ENCODE results near the gene BMF. TPM values are rescaled to one million over a fixed set of nuclear protein-coding genes. Genes with fewer than 3 reads are reported as not detected.
"Not testable (repeated sequence)": the region's sequence is repeated elsewhere in the genome, so short reads cannot be mapped to it uniquely, and the experiment has no call there.

Gene BMF
- total RNA-seq, 1 experiment from 2014 or later: 11.5 TPM

DNA sequence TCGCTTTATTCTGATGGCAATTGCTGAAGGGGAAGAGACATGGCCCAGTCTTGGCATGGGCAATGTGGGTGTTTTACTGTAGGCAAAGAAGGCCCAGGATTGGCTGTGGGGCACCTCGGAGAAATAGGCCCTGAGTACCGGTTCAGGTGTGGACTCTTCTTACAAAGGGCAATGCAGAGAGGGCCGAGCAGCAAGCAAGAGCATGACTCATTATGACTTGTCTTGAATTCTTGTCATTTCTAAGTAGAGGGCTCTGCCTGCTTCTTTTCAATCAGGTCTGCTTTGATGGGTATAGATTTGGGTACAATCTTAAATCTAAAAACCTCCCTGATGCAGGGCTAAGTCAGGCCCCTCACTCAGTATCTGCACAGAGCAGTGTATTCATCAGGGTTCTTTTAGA, 37.4 kb upstream of the BMF start:
- Mint-ChIP-seq H3K9me3 (ENCODE audit: low read depth, unreplicated experiment) (peaks cover 2% of the 10 kb centered on the region), H3K4me3 (ENCODE audit: low read depth, unreplicated experiment) (no peak overlapping the region), H3K36me3 (ENCODE audit: insufficient read depth, unreplicated experiment) (no peaks in the 10 kb centered on the region), H3K27ac (ENCODE audit: unreplicated experiment) (no peak overlapping the region), H3K27me3 (ENCODE audit: unreplicated experiment) (no peaks in the 10 kb centered on the region), H3K4me1 (ENCODE audit: low read depth, unreplicated experiment) (peaks cover 31% of the 10 kb centered on the region)
- intact Hi-C loops (cut with micrococcal nuclease; ENCODE audit: unreplicated experiment): no loop called here
- no peak for DNase-seq
- BruUV-seq (replicated peaks): no TSS peak
- TF ChIP-seq, protein P1, sequence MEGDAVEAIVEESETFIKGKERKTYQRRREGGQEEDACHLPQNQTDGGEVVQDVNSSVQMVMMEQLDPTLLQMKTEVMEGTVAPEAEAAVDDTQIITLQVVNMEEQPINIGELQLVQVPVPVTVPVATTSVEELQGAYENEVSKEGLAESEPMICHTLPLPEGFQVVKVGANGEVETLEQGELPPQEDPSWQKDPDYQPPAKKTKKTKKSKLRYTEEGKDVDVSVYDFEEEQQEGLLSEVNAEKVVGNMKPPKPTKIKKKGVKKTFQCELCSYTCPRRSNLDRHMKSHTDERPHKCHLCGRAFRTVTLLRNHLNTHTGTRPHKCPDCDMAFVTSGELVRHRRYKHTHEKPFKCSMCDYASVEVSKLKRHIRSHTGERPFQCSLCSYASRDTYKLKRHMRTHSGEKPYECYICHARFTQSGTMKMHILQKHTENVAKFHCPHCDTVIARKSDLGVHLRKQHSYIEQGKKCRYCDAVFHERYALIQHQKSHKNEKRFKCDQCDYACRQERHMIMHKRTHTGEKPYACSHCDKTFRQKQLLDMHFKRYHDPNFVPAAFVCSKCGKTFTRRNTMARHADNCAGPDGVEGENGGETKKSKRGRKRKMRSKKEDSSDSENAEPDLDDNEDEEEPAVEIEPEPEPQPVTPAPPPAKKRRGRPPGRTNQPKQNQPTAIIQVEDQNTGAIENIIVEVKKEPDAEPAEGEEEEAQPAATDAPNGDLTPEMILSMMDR (IDR thresholded peaks at IDR 0.05; ENCODE audit: unreplicated experiment): no peak
- CTCF ChIA-PET: no interaction called here

DNA sequence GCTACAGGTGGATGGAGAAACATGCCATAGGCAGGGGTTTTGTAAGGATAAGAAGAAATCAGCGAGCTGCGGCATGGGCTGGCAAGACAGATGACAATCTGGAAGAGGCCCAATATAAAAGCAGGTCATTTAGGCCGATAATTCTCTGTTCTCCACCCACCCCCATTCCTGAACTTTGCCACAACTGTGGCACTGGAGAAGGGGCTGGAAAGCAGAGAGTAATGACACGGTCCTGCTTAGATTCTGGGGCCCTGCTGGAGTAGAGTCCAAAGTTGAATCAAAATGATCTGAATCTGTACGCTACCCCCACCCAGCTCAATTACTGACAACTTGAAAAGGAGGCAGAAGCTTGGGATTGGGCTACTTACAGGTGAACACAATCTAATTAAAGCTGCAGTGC, 33.7 kb upstream of the BMF start:
- Mint-ChIP-seq H3K9me3 (ENCODE audit: low read depth, unreplicated experiment) (no peaks in the 10 kb centered on the region), H3K27me3 (ENCODE audit: unreplicated experiment) (no peaks in the 10 kb centered on the region), H3K27ac (ENCODE audit: unreplicated experiment) (no peak overlapping the region), H3K36me3 (ENCODE audit: insufficient read depth, unreplicated experiment) (no peaks in the 10 kb centered on the region), H3K4me3 (ENCODE audit: low read depth, unreplicated experiment) (no peak overlapping the region), H3K4me1 (ENCODE audit: low read depth, unreplicated experiment) (peaks cover 16% of the 10 kb centered on the region)
- TF ChIP-seq, protein P1 (IDR thresholded peaks at IDR 0.05; ENCODE audit: unreplicated experiment): no peak
- no TSS peak for BruUV-seq (replicated peaks)
- intact Hi-C loops (cut with micrococcal nuclease; ENCODE audit: unreplicated experiment): no loop called here
- no peak for DNase-seq
- CTCF ChIA-PET: no interaction called here

DNA sequence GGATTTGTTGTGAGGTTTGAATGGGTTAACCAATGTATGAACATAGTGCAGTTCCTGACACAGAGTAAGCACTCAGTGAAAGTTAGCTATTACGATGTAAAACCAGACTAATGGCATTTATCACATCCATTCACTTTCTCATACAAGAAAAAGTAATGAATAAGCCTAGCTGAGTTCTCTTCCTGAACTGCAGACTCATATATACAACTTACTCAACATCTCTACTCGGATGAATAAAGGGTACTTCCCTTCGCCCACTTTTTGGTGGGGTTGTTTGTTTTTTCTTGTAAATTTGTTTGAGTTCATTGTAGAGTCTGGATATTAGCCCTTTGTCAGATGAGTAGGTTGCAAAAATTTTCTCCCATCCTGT, 29.5 kb upstream of the BMF start:
- H3K4me1 Mint-ChIP-seq (ENCODE audit: low read depth, unreplicated experiment); H3K27ac Mint-ChIP-seq (ENCODE audit: unreplicated experiment); BruUV-seq (replicated peaks); H3K27me3 Mint-ChIP-seq (ENCODE audit: unreplicated experiment); intact Hi-C loops (cut with micrococcal nuclease; ENCODE audit: unreplicated experiment); H3K9me3 Mint-ChIP-seq (ENCODE audit: low read depth, unreplicated experiment); DNase-seq; H3K4me3 Mint-ChIP-seq (ENCODE audit: low read depth, unreplicated experiment); H3K36me3 Mint-ChIP-seq (ENCODE audit: insufficient read depth, unreplicated experiment): not testable (repeated sequence)
- CTCF ChIA-PET: interaction anchor here (0.6 kb wide), 1 partner anchor 29 kb away, joined by 3 read pairs; no protein-coding TSS in a partner anchor

DNA sequence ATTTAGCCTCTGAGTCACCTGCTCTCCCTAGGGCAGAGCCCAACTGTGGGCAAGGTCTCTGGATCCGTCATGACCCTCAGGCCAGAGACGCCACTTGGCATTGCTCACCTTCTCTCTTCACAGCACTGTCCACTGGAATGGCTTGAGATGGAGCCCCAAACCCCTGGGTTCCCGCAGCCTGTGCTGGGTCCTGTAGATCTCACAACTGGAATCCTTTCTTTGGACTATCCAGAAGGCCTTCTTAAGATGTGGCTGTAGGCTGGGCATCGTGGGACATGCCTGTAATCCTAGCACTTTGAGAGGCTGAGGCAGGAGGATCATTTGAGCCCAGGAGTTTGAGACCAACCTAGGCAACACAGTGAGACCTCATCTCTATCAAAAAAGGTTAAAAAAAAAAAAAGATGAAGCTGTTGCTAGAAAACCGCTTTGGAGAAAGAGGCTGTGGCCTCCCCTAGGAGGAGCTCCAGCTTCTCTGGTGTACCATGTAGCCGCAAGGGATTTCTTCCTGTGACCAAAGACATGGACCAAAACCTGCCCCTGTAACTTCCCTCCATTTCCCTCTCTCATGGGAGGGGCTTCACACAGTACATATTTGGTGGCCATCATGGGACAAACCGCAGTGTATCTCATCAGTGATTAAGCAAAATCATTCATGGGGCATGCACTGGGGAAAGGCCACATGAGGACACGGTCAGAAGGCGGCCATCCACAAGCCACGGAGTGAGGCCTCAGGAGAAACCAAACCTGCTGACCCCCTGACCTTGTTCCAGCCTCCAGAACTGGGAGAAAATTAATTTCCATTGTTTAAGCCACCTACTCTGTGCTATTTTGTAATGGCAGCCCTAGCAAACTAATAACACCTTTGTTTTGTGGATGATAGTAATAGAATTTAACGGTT, 28.9 kb upstream of the BMF start:
- no peak for DNase-seq
- no peaks in the 10 kb centered on the region for H3K36me3 Mint-ChIP-seq (ENCODE audit: insufficient read depth, unreplicated experiment)
- intact Hi-C loops (cut with micrococcal nuclease; ENCODE audit: unreplicated experiment): no loop called here
- no TSS peak for BruUV-seq (replicated peaks)
- CTCF ChIA-PET: interaction anchor here (0.6 kb wide), 1 partner anchor 29 kb away, joined by 3 read pairs; no protein-coding TSS in a partner anchor
- no peak overlapping the region for H3K27ac Mint-ChIP-seq (ENCODE audit: unreplicated experiment)
- TF ChIP-seq, protein P1 (IDR thresholded peaks at IDR 0.05; ENCODE audit: unreplicated experiment): no peak
- H3K9me3 Mint-ChIP-seq (ENCODE audit: low read depth, unreplicated experiment): no peaks in the 10 kb centered on the region
- no peaks in the 10 kb centered on the region for H3K27me3 Mint-ChIP-seq (ENCODE audit: unreplicated experiment)
- no peaks in the 10 kb centered on the region for H3K4me1 Mint-ChIP-seq (ENCODE audit: low read depth, unreplicated experiment)
- no peak overlapping the region for H3K4me3 Mint-ChIP-seq (ENCODE audit: low read depth, unreplicated experiment)

All from Calu3 (cell line).